Muscle layer of colon (tissue), 2 donors: ENCODE data around the gene DDX21.

ENCODE experiments used
- H3K27ac ChIP-seq: one replicate; pipeline ENCODE4 v1.7.0; 2013; ENCODE audit warnings: low read depth, mild to moderate bottlenecking, low read length, moderate library complexity
- H3K27me3 ChIP-seq, 2 donors: one replicate each; pipeline ENCODE4 v1.7.0; 2013; ENCODE audit warnings: low read length in 2 of 2, mild to moderate bottlenecking in 2 of 2; ENCODE audit not compliant: insufficient read depth in 2 of 2, control insufficient read depth in 1 of 2
- H3K36me3 ChIP-seq: one replicate; pipeline ENCODE4 v1.7.0; 2013; ENCODE audit warnings: mild to moderate bottlenecking, low read length; ENCODE audit not compliant: insufficient read depth
- H3K4me1 ChIP-seq: one replicate; pipeline ENCODE4 v1.7.0; 2013; ENCODE audit warnings: mild to moderate bottlenecking, low read length; ENCODE audit not compliant: insufficient read depth
- H3K4me3 ChIP-seq, 2 donors: one replicate each; pipeline ENCODE4 v1.7.0; 2013; ENCODE audit warnings: low read length in 2 of 2, low read depth in 1 of 2, mild to moderate bottlenecking in 1 of 2, moderate library complexity in 1 of 2
- H3K9ac ChIP-seq: one replicate; pipeline ENCODE4 v1.7.0; 2013; ENCODE audit warnings: low read length
- H3K9me3 ChIP-seq: one replicate; pipeline ENCODE4 v1.7.0; 2013; ENCODE audit warnings: mild to moderate bottlenecking, low read length
- donor health status: abdominal sarcoma.
- donor health status: Adenocarcinoma of cecum.

The DDX21 gene

GRCh38 chr10:69014171-69014570, 58.2 kb downstream of the DDX21 start:
- H3K27ac ChIP-seq = no peak overlapping the region
- peaks cover 46% of the 10 kb centered on the region for H3K36me3 ChIP-seq
- no peaks in the 10 kb centered on the region for H3K4me1 ChIP-seq

GRCh38 chr10:69018613-69019012, 62.6 kb downstream of the DDX21 start:
- H3K4me3 ChIP-seq = no peak overlapping the region
- no peaks in the 10 kb centered on the region for H3K9me3 ChIP-seq

More at GRCh38 chr10:69014171-69014570, 58.2 kb downstream of the DDX21 start:
- Histone ChIP-seq H3K9me3 (no peaks in the 10 kb centered on the region), H3K9ac (no peak overlapping the region), H3K4me3 (no peak overlapping the region), H3K27me3 (no peaks in the 10 kb centered on the region)

GRCh38 chr10:69022611-69023010, 66.6 kb downstream of the DDX21 start:
- Histone ChIP-seq H3K27ac (no peak overlapping the region), H3K4me1 (no peaks in the 10 kb centered on the region), H3K27me3 (no peaks in the 10 kb centered on the region), H3K9ac (no peak overlapping the region), H3K9me3 (no peaks in the 10 kb centered on the region), H3K4me3 (no peak overlapping the region), H3K36me3 (peaks cover 4% of the 10 kb centered on the region)

More at GRCh38 chr10:69018613-69019012, 62.6 kb downstream of the DDX21 start:
- Histone ChIP-seq H3K9ac (no peak overlapping the region), H3K36me3 (peaks cover 23% of the 10 kb centered on the region), H3K4me1 (no peaks in the 10 kb centered on the region), H3K27ac (no peak overlapping the region), H3K27me3 (no peaks in the 10 kb centered on the region)

GRCh38 chr10:69025370-69025896, 69.5 kb downstream of the DDX21 start:
- no peaks in the 10 kb centered on the region for H3K36me3 ChIP-seq
- no peaks in the 10 kb centered on the region for H3K9me3 ChIP-seq
- H3K9ac ChIP-seq = no peak overlapping the region
- H3K27ac ChIP-seq = no peak overlapping the region
- no peak overlapping the region for H3K4me3 ChIP-seq
- H3K27me3 ChIP-seq = no peaks in the 10 kb centered on the region
- H3K4me1 ChIP-seq = no peaks in the 10 kb centered on the region

GRCh38 chr10:69033256-69033655, 77.3 kb downstream of the DDX21 start:
- H3K4me1 ChIP-seq = no peaks in the 10 kb centered on the region
- no peak overlapping the region for H3K9ac ChIP-seq
- H3K9me3 ChIP-seq = no peaks in the 10 kb centered on the region
- no peak overlapping the region for H3K4me3 ChIP-seq
- H3K27ac ChIP-seq = no peak overlapping the region
- H3K27me3 ChIP-seq = no peaks in the 10 kb centered on the region
- H3K36me3 ChIP-seq = no peaks in the 10 kb centered on the region
